WTC11 (cell line): ENCODE data around the gene PKP3. TPM values are rescaled to one million over a fixed set of nuclear protein-coding genes. Genes with fewer than 3 reads are reported as not detected.

ENCODE experiments used
- ATAC-seq: fragments of 200-7000 bp; cut with Tn5 transposase; 2 replicates; pipeline ENCODE4 v1.10.0; 2021; ENCODE audit warnings: mild to moderate bottlenecking, moderate library complexity
- CTCF ChIA-PET: fragments of 300-600 bp; sonication (Branson Sonifier 250); formaldehyde crosslinking; loops from one replicate; lab custom pipeline; 2021; ENCODE audit warnings: antibody characterized with exemption; lab: Charles Lee
- POLR2A ChIA-PET: fragments of 350-600 bp; sonication (Branson Sonifier 250); formaldehyde crosslinking; loops from one replicate; lab custom pipeline; 2021; ENCODE audit warnings: antibody characterized with exemption; lab: Charles Lee
- DNase-seq: peaks from one replicate; pipeline ENCODE4 v3.0.0; 2021; ENCODE audit warnings: low spot score
- H3K27ac Mint-ChIP-seq: 2 replicates; pipeline ENCODE4 v1.8.0; 2021; ENCODE audit warnings: mixed read lengths
- H3K27me3 Mint-ChIP-seq: 2 replicates; pipeline ENCODE4 v1.8.0; 2021; ENCODE audit warnings: low read depth, mild to moderate bottlenecking, moderate library complexity, mixed read lengths
- H3K36me3 Mint-ChIP-seq: 2 replicates; pipeline ENCODE4 v1.8.0; 2021; ENCODE audit warnings: mixed read lengths
- H3K4me1 Mint-ChIP-seq: 2 replicates; pipeline ENCODE4 v1.8.0; 2022; ENCODE audit warnings: mixed read lengths
- H3K4me3 Mint-ChIP-seq: 2 replicates; pipeline ENCODE4 v1.8.0; 2021; ENCODE audit warnings: mild to moderate bottlenecking, moderate library complexity, mixed read lengths
- H3K9me3 Mint-ChIP-seq: 2 replicates; pipeline ENCODE4 v1.8.0; 2021; ENCODE audit warnings: mixed read lengths
- E2F5 ChIP-seq: sonication (generic); formaldehyde crosslinking; IDR thresholded peaks from 2 replicates; pipeline ENCODE4 v1.8.1; 2022; ENCODE audit warnings: mild to moderate bottlenecking, moderate library complexity, missing genetic modification reagents
- ESRRA ChIP-seq: sonication (generic); formaldehyde crosslinking; IDR thresholded peaks from 2 replicates; pipeline ENCODE4 v1.8.1; 2022; ENCODE audit warnings: mild to moderate bottlenecking, missing genetic modification reagents, borderline replicate concordance
- GABPB1 ChIP-seq: sonication (generic); formaldehyde crosslinking; IDR thresholded peaks from 2 replicates; pipeline ENCODE4 v1.8.1; 2023; ENCODE audit warnings: mild to moderate bottlenecking, missing genetic modification reagents
- GRHL2 ChIP-seq: fragments of 250-450 bp; sonication (Bioruptor Pico); IDR thresholded peaks from 2 replicates; pipeline ENCODE4 v1.8.0; 2022; ENCODE audit warnings: mild to moderate bottlenecking, moderate library complexity; ENCODE audit not compliant: insufficient replicate concordance, severe bottlenecking
- IRF2 ChIP-seq: sonication (generic); formaldehyde crosslinking; IDR thresholded peaks from 2 replicates; pipeline ENCODE4 v1.8.0; 2022; ENCODE audit warnings: low read depth, missing genetic modification reagents, borderline replicate concordance
- JAZF1 ChIP-seq: fragments of 250-450 bp; sonication (Bioruptor Pico); IDR thresholded peaks from 2 replicates; pipeline ENCODE4 v1.9.0; 2021; ENCODE audit warnings: moderate library complexity, mild to moderate bottlenecking, inconsistent platforms
- JUN ChIP-seq: sonication (generic); formaldehyde crosslinking; IDR thresholded peaks from 2 replicates; pipeline ENCODE4 v1.8.0; 2023; ENCODE audit warnings: mild to moderate bottlenecking, missing genetic modification reagents
- MYBL2 ChIP-seq: sonication (generic); formaldehyde crosslinking; IDR thresholded peaks from 2 replicates; pipeline ENCODE4 v1.8.1; 2023; ENCODE audit warnings: mild to moderate bottlenecking, moderate library complexity, missing genetic modification reagents
- NFATC4 ChIP-seq: fragments of 250-450 bp; sonication (Bioruptor Pico); IDR thresholded peaks from 2 replicates; pipeline ENCODE4 v1.9.0; 2021; ENCODE audit warnings: mild to moderate bottlenecking
- NFE2L1 ChIP-seq: sonication (generic); formaldehyde crosslinking; IDR thresholded peaks from 2 replicates; pipeline ENCODE4 v1.8.1; 2023; ENCODE audit warnings: missing genetic modification reagents
- NR2C2 ChIP-seq: sonication (generic); formaldehyde crosslinking; IDR thresholded peaks from 2 replicates; pipeline ENCODE4 v1.8.0; 2022; ENCODE audit warnings: mild to moderate bottlenecking, missing genetic modification reagents
- OVOL2 ChIP-seq: fragments of 250-450 bp; sonication (Bioruptor Pico); IDR thresholded peaks from 2 replicates; pipeline ENCODE4 v1.9.0; 2021; ENCODE audit warnings: mild to moderate bottlenecking, borderline replicate concordance
- PREB ChIP-seq: sonication (generic); formaldehyde crosslinking; IDR thresholded peaks from 2 replicates; pipeline ENCODE4 v1.8.1; 2022; ENCODE audit warnings: mild to moderate bottlenecking, missing genetic modification reagents, moderate library complexity, borderline replicate concordance
- RELA ChIP-seq: sonication (generic); formaldehyde crosslinking; IDR thresholded peaks from 2 replicates; pipeline ENCODE4 v1.8.1; 2022; ENCODE audit warnings: missing genetic modification reagents, mild to moderate bottlenecking, borderline replicate concordance
- RORB ChIP-seq: fragments of 250-450 bp; sonication (Bioruptor Pico); IDR thresholded peaks from 2 replicates; pipeline ENCODE4 v1.9.0; 2021; ENCODE audit warnings: mild to moderate bottlenecking
- SOX15 ChIP-seq: fragments of 250-450 bp; sonication (Bioruptor Pico); IDR thresholded peaks from 2 replicates; pipeline ENCODE4 v1.9.0; 2021; ENCODE audit warnings: mild to moderate bottlenecking
- TEAD1 ChIP-seq: sonication (generic); formaldehyde crosslinking; IDR thresholded peaks from 2 replicates; pipeline ENCODE4 v1.8.0; 2022; ENCODE audit warnings: mild to moderate bottlenecking, missing genetic modification reagents
- ZBTB43 ChIP-seq: sonication (generic); formaldehyde crosslinking; IDR thresholded peaks from 2 replicates; pipeline ENCODE4 v1.8.1; 2023; ENCODE audit warnings: mild to moderate bottlenecking, missing genetic modification reagents
- ZNF138 ChIP-seq: sonication (generic); formaldehyde crosslinking; conservative IDR thresholded peaks from 2 replicates; pipeline ENCODE4 v1.8.1; 2022; ENCODE audit warnings: mild to moderate bottlenecking, moderate library complexity, missing genetic modification reagents
- ZNF219 ChIP-seq: sonication (generic); formaldehyde crosslinking; IDR thresholded peaks from 2 replicates; pipeline ENCODE4 v1.8.0; 2023; ENCODE audit warnings: missing genetic modification reagents, mild to moderate bottlenecking, borderline replicate concordance
- ZNF671 ChIP-seq: fragments of 250-450 bp; sonication (Bioruptor Pico); IDR thresholded peaks from 2 replicates; pipeline ENCODE4 v1.8.0; 2021; ENCODE audit warnings: mild to moderate bottlenecking
- ZSCAN18 ChIP-seq: fragments of 250-450 bp; sonication (Bioruptor Pico); IDR thresholded peaks from 2 replicates; pipeline ENCODE4 v2.1.2; 2022; ENCODE audit warnings: mild to moderate bottlenecking, moderate library complexity
- total RNA-seq: library from RNA; stranded (reverse); gene quantifications from 3 replicates; pipeline ENCODE4 v1.2.3, GENCODE V29; 2021
- TF ChIP-seq, protein P1 (sequence below): sonication (generic); formaldehyde crosslinking; IDR thresholded peaks from 2 replicates; pipeline ENCODE4 v1.8.0; 2022; ENCODE audit warnings: missing genetic modification reagents
- TF ChIP-seq, protein P2 (sequence below): sonication (generic); formaldehyde crosslinking; IDR thresholded peaks from 2 replicates; pipeline ENCODE4 v1.8.1; 2022; ENCODE audit warnings: missing genetic modification reagents, borderline replicate concordance
- TF ChIP-seq, protein P3 (sequence below): sonication (generic); formaldehyde crosslinking; IDR thresholded peaks from 2 replicates; pipeline ENCODE4 v1.8.0; 2022; ENCODE audit warnings: mild to moderate bottlenecking, missing genetic modification reagents
- TF ChIP-seq, protein P4 (sequence below): sonication (generic); formaldehyde crosslinking; IDR thresholded peaks from 2 replicates; pipeline ENCODE4 v1.8.1; 2023; ENCODE audit warnings: mild to moderate bottlenecking, missing genetic modification reagents, moderate library complexity

Gene PKP3
- total RNA-seq, 1 experiment from 2014 or later: 17.3 TPM

DNA sequence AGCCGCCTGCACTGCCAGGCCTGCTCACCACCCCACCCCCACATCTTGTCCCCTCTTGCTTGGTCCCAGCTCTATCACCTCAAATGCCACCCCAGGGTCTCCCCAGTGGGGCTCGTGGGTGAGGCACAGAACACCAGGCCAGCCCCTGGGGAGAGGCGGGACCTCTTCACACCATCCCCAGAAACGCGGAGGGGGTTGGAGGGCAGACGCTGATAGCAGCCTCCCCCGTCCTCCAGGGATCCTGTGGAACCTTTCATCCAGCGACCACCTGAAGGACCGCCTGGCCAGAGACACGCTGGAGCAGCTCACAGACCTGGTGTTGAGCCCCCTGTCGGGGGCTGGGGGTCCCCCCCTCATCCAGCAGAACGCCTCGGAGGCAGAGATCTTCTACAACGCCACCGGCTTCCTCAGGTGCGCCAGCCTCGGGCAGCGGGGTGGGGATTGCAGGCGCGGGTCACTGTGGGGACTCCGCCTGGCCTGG, 5.8 kb downstream of the PKP3 start (continued):
- TF ChIP-seq PREB (no peak), RORB (CRISPR knock-in tag) (no peak), SOX15 (CRISPR knock-in tag) (no peak), NFE2L1 (CRISPR knock-in tag) (no peak), OVOL2 (CRISPR knock-in tag) (no peak), NFATC4 (CRISPR knock-in tag) (no peak), ZNF138 (CRISPR knock-in tag) (no peak), IRF2 (no peak), JAZF1 (CRISPR knock-in tag) (no peak)
- TF ChIP-seq, protein P1, sequence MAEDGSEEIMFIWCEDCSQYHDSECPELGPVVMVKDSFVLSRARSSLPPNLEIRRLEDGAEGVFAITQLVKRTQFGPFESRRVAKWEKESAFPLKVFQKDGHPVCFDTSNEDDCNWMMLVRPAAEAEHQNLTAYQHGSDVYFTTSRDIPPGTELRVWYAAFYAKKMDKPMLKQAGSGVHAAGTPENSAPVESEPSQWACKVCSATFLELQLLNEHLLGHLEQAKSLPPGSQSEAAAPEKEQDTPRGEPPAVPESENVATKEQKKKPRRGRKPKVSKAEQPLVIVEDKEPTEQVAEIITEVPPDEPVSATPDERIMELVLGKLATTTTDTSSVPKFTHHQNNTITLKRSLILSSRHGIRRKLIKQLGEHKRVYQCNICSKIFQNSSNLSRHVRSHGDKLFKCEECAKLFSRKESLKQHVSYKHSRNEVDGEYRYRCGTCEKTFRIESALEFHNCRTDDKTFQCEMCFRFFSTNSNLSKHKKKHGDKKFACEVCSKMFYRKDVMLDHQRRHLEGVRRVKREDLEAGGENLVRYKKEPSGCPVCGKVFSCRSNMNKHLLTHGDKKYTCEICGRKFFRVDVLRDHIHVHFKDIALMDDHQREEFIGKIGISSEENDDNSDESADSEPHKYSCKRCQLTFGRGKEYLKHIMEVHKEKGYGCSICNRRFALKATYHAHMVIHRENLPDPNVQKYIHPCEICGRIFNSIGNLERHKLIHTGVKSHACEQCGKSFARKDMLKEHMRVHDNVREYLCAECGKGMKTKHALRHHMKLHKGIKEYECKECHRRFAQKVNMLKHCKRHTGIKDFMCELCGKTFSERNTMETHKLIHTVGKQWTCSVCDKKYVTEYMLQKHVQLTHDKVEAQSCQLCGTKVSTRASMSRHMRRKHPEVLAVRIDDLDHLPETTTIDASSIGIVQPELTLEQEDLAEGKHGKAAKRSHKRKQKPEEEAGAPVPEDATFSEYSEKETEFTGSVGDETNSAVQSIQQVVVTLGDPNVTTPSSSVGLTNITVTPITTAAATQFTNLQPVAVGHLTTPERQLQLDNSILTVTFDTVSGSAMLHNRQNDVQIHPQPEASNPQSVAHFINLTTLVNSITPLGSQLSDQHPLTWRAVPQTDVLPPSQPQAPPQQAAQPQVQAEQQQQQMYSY (CRISPR knock-in tag): no peak

- peaks cover 11% of the 10 kb centered on the region for H3K36me3 Mint-ChIP-seq
- H3K27ac Mint-ChIP-seq: no peak overlapping the region
- ATAC-seq (no peak), DNase-seq (no peak)
- ChIA-PET CTCF (no interaction called here), POLR2A (no interaction called here)
- H3K27me3 Mint-ChIP-seq: peaks cover 8% of the 10 kb centered on the region
- H3K4me3 Mint-ChIP-seq: no peak overlapping the region
- H3K9me3 Mint-ChIP-seq: peaks cover 3% of the 10 kb centered on the region; the same call in 1 of the 2 replicates
- H3K4me1 Mint-ChIP-seq: no peaks in the 10 kb centered on the region
- TF ChIP-seq ZBTB43 (CRISPR knock-in tag) (no peak), GABPB1 (no peak), NR2C2 (CRISPR knock-in tag) (no peak), RELA (CRISPR knock-in tag) (no peak), E2F5 (no peak), ZNF219 (CRISPR knock-in tag) (no peak), ZNF671 (CRISPR knock-in tag) (no peak), TEAD1 (CRISPR knock-in tag) (no peak), MYBL2 (CRISPR knock-in tag) (no peak), GRHL2 (no peak), ESRRA (CRISPR knock-in tag) (no peak), ZSCAN18 (CRISPR knock-in tag) (no peak), JUN (no peak)
- TF ChIP-seq, protein P2, sequence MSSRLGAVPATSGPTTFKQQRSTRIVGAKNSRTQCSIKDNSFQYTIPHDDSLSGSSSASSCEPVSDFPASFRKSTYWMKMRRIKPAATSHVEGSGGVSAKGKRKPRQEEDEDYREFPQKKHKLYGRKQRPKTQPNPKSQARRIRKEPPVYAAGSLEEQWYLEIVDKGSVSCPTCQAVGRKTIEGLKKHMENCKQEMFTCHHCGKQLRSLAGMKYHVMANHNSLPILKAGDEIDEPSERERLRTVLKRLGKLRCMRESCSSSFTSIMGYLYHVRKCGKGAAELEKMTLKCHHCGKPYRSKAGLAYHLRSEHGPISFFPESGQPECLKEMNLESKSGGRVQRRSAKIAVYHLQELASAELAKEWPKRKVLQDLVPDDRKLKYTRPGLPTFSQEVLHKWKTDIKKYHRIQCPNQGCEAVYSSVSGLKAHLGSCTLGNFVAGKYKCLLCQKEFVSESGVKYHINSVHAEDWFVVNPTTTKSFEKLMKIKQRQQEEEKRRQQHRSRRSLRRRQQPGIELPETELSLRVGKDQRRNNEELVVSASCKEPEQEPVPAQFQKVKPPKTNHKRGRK (CRISPR knock-in tag): no peak
- TF ChIP-seq, protein P3, sequence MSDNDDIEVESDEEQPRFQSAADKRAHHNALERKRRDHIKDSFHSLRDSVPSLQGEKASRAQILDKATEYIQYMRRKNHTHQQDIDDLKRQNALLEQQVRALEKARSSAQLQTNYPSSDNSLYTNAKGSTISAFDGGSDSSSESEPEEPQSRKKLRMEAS (CRISPR knock-in tag): no peak
- TF ChIP-seq, protein P4, sequence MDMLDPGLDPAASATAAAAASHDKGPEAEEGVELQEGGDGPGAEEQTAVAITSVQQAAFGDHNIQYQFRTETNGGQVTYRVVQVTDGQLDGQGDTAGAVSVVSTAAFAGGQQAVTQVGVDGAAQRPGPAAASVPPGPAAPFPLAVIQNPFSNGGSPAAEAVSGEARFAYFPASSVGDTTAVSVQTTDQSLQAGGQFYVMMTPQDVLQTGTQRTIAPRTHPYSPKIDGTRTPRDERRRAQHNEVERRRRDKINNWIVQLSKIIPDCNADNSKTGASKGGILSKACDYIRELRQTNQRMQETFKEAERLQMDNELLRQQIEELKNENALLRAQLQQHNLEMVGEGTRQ: no peak
Measured at GRCh38 chr11:400241-400689, 6.3 kb downstream of the PKP3 start.
